Activated CD4-positive, alpha-beta T cell treated with anti-CD3 and anti-CD28 coated beads, Interleukin-2, amount 10 ng/mL, durations not matched to agents 7 days and 5 days (primary cell): ENCODE measurements around the gene ZXDB. TPM values are rescaled to one million over a fixed set of nuclear protein-coding genes. Genes with fewer than 3 reads are reported as not detected.
"Not testable (repeated sequence)": the region's sequence is repeated elsewhere in the genome, so short reads cannot be mapped to it uniquely, and the experiment has no call there.

Experiments used
- CTCF ChIA-PET: fragments of 350-600 bp; sonication (Branson Sonifier 250); formaldehyde crosslinking; loops from one replicate; lab custom pipeline; 2021; ENCODE audit warnings: antibody characterized with exemption; lab: Charles Lee
- POLR2A ChIA-PET: fragments of 350-600 bp; sonication (Branson Sonifier 250); formaldehyde crosslinking; loops from one replicate; lab custom pipeline; 2021; ENCODE audit warnings: antibody characterized with exemption; lab: Charles Lee
- DNase-seq: peaks from one replicate; pipeline ENCODE4 v3.0.0-alpha.2; 2020
- H3K27ac Mint-ChIP-seq: one replicate; pipeline ENCODE4 v1.8.0; 2021; ENCODE audit warnings: mild to moderate bottlenecking, moderate library complexity, mixed read lengths
- H3K27me3 Mint-ChIP-seq: one replicate; pipeline ENCODE4 v1.8.0; 2021; ENCODE audit warnings: mixed read lengths
- H3K36me3 Mint-ChIP-seq: one replicate; pipeline ENCODE4 v1.8.0; 2021; ENCODE audit warnings: low read depth, mixed read lengths
- H3K4me1 Mint-ChIP-seq: one replicate; pipeline ENCODE4 v1.8.0; 2021; ENCODE audit warnings: mixed read lengths
- H3K4me3 Mint-ChIP-seq: one replicate; pipeline ENCODE4 v1.8.0; 2021; ENCODE audit warnings: mild to moderate bottlenecking, moderate library complexity, mixed read lengths
- H3K9me3 Mint-ChIP-seq: one replicate; pipeline ENCODE4 v1.8.0; 2021; ENCODE audit warnings: mixed read lengths
- total RNA-seq, 2 experiments: library from RNA; stranded (reverse); gene quantifications; one replicate each; pipeline ENCODE4 v1.2.3, GENCODE V29; 2021

ZXDB gene
- total RNA-seq, 2 experiments from 2014 or later, result 5.4 to 5.7 TPM

DNA sequence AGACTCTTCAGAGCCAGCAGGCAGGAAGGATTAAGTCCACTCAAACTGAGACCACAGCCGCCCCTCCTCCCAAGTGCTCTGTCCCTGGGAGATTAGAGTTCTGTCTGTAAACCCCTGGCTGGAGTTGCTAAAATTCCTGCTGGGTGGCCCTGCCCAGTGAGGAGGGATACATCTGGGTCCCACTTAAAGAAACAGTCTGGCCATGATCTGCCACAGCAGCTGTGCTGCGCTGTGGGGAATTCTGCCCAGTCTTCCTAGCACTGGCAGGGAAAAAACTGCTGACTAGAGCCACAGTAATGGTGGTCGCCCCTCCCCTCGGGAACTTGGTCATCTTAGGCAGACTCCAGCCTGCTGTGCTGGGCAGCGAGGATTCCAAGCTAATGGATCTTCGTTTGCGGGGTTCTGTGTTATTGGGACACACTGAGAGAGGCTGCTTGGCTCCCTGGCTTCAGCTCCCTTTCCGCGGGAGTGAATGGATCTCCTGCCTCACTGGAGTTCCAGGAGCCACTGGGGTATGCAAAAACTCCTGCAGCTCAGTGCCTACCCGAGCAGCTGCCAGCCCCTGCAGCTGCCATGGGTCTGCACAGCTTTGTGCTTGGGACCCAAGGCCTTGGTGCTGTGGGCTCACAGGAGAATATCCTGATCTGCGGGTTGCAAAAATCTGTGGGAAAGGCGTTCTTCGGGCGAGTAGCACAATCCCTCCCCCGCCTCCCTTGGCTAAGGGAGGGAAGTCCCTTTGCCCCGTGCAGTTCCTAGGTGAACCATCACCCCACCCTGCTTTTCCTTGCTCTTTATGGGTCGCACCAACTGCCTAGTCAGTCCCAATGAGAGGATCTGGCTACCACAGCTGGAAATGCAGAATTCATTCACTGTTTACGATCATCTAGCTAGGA, 15.7 kb downstream of the ZXDB start:
- no peak overlapping the region for H3K4me3 Mint-ChIP-seq
- no peak overlapping the region for H3K27ac Mint-ChIP-seq
- H3K27me3 Mint-ChIP-seq, result no peaks in the 10 kb centered on the region
- peaks cover 3% of the 10 kb centered on the region for H3K9me3 Mint-ChIP-seq
- DNase-seq, result no peak
- H3K4me1 Mint-ChIP-seq, result no peaks in the 10 kb centered on the region
- ChIA-PET POLR2A (no interaction called here), CTCF (no interaction called here)
- H3K36me3 Mint-ChIP-seq, result no peaks in the 10 kb centered on the region

DNA sequence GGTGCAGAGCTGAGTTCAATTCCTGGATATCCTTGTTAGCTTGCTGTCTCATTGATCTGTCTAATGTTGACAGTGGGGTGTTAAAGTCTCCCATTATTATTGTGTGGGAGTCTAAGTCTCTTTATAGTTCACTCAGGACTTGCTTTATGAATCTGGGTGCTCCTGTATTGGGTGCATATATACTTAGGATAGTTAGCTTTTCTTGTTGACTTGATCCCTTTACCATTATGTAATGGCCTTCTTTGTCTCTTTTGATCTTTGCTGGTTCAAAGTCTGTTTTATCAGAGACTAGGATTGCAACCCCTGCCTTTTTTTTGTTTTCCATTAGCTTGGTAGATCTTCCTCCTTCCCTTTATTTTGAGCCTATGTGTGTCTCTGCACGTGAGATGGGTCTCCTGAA, 21.5 kb downstream of the ZXDB start:
- H3K9me3 Mint-ChIP-seq, POLR2A ChIA-PET, H3K4me3 Mint-ChIP-seq, H3K36me3 Mint-ChIP-seq, DNase-seq, H3K27me3 Mint-ChIP-seq, CTCF ChIA-PET, H3K4me1 Mint-ChIP-seq, H3K27ac Mint-ChIP-seq: not testable (repeated sequence)

DNA sequence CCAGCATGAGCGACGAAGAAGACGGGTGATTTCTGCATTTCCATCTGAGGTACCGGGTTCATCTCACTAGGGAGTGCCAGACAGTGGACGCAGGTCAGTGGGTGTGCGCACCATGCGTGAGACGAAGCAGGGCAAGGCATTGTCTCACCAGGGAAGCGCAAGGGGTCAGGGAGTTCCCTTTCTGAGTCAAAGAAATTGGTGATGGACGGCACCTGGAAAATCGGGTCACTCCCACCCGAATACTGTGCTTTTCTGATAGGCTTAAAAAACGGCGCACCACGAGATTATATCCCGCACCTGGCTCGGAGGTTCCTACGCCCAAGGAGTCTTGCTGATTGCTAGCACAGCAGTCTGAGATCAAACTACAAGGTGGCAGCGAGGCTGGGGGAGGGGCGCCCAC, 37.6 kb downstream of the ZXDB start:
- POLR2A ChIA-PET, H3K27ac Mint-ChIP-seq, DNase-seq, H3K4me3 Mint-ChIP-seq, CTCF ChIA-PET, H3K4me1 Mint-ChIP-seq, H3K36me3 Mint-ChIP-seq, H3K27me3 Mint-ChIP-seq: not testable (repeated sequence)
- peaks cover 19% of the 10 kb centered on the region for H3K9me3 Mint-ChIP-seq

DNA sequence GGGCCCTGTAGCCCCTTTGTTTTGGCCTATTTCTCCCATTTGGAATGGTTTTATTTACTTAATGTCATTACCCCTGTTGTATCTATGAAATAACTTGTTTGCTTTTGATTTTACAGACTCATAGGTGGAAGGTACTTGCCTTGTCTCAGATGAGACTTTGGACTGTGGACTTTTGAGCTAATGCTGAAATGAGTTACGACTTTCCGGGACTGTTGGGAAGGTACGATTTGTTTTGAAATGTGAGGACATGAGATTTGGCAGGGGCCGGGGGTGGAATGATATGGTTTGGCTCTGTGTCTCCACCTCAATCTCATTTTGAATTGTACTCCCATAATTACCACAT, 48.8 kb downstream of the ZXDB start:
- CTCF ChIA-PET, result interaction anchor here (1.8 kb wide), 1 partner anchor 11 kb away, joined by 3 read pairs; no protein-coding TSS in a partner anchor
- H3K27me3 Mint-ChIP-seq, result no peaks in the 10 kb centered on the region
- H3K4me1 Mint-ChIP-seq, result no peaks in the 10 kb centered on the region
- peaks cover 2% of the 10 kb centered on the region for H3K9me3 Mint-ChIP-seq
- no peak for DNase-seq
- H3K4me3 Mint-ChIP-seq, result no peak overlapping the region
- H3K36me3 Mint-ChIP-seq, result no peaks in the 10 kb centered on the region
- POLR2A ChIA-PET, result no interaction called here
- no peak overlapping the region for H3K27ac Mint-ChIP-seq

DNA sequence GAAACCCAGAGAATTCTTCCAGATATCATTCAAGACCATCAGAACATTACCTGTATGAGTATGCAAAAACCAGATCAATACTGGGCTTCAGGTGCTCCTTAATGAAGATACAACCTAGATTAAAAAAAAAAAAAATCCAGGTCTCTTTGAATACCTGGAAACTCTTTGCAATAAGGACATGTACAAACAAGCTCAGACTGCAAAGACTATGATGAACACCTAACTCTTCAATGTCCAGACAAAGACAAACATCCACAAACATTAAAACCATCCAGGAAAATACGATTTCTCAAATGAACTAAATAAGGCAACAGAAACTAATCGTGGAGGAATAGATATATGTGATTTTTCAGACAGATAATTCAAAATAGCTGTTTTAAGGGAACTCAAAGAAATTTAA, 49.5 kb downstream of the ZXDB start:
- DNase-seq, result no peak
- no peaks in the 10 kb centered on the region for H3K27me3 Mint-ChIP-seq
- POLR2A ChIA-PET, result no interaction called here
- H3K27ac Mint-ChIP-seq, result no peak overlapping the region
- peaks cover 2% of the 10 kb centered on the region for H3K9me3 Mint-ChIP-seq
- H3K36me3 Mint-ChIP-seq, result no peaks in the 10 kb centered on the region
- no peak overlapping the region for H3K4me3 Mint-ChIP-seq
- H3K4me1 Mint-ChIP-seq, result no peaks in the 10 kb centered on the region
- CTCF ChIA-PET, result interaction anchor here (0.6 to 1.8 kb wide), 2 partner anchors 11 to 223 kb away, joined by 3 to 5 read pairs; no protein-coding TSS in a partner anchor

DNA sequence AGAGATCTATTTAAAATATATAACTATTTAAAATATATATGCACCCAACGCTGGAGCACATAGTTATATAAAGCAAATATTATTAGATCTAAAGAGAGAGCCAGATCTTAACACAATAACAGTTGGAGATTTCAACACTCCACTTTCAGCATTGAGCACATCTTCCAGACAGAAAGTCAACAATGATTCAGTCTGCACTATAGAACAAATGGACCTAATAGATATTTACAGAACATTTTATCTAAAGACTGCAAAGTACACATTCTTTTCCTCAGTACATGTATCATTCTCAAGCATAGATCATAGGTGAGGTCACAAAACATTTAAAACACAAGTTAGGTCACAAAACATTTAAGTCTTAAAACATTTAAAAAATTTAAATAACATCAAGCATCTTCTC, 51.9 kb downstream of the ZXDB start:
- Mint-ChIP-seq H3K9me3 (peaks cover 2% of the 10 kb centered on the region), H3K27me3 (no peaks in the 10 kb centered on the region), H3K36me3 (no peaks in the 10 kb centered on the region), H3K4me3 (no peak overlapping the region), H3K27ac (no peak overlapping the region), H3K4me1 (no peaks in the 10 kb centered on the region)
- no peak for DNase-seq
- ChIA-PET CTCF (no interaction called here), POLR2A (no interaction called here)

DNA sequence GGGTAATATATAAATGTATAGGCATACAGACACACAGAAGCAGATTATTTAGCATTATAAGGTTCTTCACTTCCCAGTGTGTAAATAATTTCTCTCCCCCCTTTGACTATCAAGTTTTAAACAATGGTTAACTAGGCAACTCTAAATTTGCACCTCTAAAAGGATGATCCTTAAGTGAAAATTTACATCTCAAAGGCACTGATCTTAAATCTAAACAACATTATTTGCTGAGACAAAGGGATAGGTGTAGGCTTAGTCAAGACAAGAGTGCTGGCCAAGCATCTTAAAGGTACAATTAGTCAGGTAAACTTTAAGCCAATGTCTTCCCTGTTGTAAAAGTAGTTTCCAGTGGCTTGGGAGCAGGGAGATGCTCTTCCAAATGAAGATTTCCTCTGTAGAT, 55.2 kb downstream of the ZXDB start:
- H3K27me3 Mint-ChIP-seq, result no peaks in the 10 kb centered on the region
- no peak for DNase-seq
- H3K27ac Mint-ChIP-seq, result no peak overlapping the region
- H3K9me3 Mint-ChIP-seq, result no peaks in the 10 kb centered on the region
- CTCF ChIA-PET, result no interaction called here
- no peak overlapping the region for H3K4me3 Mint-ChIP-seq
- no peaks in the 10 kb centered on the region for H3K36me3 Mint-ChIP-seq
- POLR2A ChIA-PET, result no interaction called here
- no peaks in the 10 kb centered on the region for H3K4me1 Mint-ChIP-seq

Other genes with a start within 250 kb of the ZXDB start
- not detected for gene NLRP2B, start 88.2 kb downstream of the ZXDB start, total RNA-seq